Stimulated activated CD4-positive, alpha-beta T cell treated with anti-CD3 and anti-CD28 coated beads, TNF-alpha, amount 100 ng/mL, for 24 hours (primary cell): ENCODE measurements around the gene SH3D19.
"Not testable (repeated sequence)": the region's sequence is repeated elsewhere in the genome, so short reads cannot be mapped to it uniquely, and the experiment has no call there.

Experiments
- DNase-seq, 3 experiments: peaks; one replicate each; pipeline ENCODE4 v3.0.0-alpha.2; 2020; ENCODE audit warnings: low read depth in 3 of 3

Gene SH3D19

DNA sequence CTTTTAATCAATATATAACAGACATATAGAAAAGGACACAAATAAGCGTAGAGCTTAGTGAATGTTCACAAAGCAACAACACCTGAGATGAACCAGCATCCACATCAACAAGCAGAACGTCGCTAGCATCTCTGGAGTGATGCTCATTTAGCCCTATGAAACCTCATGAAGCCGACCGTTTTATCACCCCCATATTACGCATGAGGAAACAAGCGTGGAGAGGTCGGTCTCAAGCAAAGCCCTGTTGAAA is 226.5 kb downstream of the SH3D19 start:
- no peak for DNase-seq

GRCh38 chr4:151097759-151098158 is 227.6 kb downstream of the SH3D19 start:
- DNase-seq: no peak

DNA sequence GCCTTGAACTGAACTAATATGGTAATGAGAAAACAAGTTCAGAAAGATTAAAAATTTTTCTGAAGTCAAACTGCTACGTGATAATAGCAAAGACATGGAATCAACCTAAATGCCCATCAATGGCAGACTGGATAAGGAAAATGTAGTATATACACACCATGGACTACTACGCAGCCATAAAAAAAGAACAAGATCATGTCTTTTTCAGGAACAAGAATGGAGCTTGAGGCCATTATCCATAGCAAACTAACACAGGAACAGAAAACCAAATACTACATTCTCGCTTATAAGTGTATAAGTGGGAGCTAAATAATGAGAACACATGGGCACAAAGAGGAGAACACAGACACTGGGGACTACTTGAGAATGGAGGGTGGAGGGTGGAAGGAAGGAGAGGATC is 230.3 kb downstream of the SH3D19 start:
- no peak for DNase-seq

- no peak for DNase-seq
These were observed 231.1 kb downstream of the SH3D19 start for GRCh38 chr4:151094290-151094751.

- DNase-seq: no peak
These were observed 232.2 kb downstream of the SH3D19 start for GRCh38 chr4:151093203-151093602.

DNA sequence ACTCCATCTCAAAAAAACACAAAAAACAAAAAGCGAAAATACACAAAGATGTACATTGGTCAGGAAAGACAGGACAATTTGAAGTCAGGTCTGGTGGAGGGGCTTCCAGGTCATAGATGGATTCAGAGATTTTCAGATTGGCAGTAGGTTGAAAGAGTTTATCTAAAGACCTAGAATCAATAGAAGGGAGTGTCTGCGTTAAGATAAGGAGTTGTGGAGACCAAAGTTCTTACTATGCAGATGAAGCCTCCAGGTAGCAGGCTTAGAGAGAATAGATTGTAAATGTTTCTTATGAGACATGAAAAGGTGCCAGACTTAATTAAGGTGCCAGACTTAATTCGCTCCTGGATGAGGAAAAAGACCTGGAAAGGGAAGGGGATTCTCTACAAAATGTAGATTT is 232.9 kb downstream of the SH3D19 start:
- no peak for DNase-seq

- no peak for DNase-seq
These were observed 234.4 kb downstream of the SH3D19 start for GRCh38 chr4:151091047-151091446.

GRCh38 chr4:151087467-151087866 is 237.9 kb downstream of the SH3D19 start:
- no peak for DNase-seq

DNA sequence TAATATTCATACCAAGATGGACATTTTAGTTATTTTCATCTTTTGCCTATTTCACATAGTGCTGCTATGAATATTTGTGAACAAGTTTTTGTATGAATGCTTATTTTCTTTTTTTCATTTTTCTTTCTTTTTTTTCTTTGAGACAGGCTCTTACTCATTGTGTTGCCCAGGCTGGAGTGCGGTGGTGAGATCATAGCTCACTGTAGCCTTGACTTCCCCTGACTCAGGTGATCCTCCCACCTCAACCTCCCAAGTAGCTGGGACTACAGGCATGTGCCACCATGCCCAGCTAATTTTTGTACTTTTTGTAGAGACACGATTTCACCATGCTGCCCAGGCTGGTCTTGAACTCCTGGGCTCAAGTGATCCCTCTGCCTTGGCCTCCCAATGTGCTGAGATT is 247.4 kb downstream of the SH3D19 start:
- DNase-seq: not testable (repeated sequence)

DNA sequence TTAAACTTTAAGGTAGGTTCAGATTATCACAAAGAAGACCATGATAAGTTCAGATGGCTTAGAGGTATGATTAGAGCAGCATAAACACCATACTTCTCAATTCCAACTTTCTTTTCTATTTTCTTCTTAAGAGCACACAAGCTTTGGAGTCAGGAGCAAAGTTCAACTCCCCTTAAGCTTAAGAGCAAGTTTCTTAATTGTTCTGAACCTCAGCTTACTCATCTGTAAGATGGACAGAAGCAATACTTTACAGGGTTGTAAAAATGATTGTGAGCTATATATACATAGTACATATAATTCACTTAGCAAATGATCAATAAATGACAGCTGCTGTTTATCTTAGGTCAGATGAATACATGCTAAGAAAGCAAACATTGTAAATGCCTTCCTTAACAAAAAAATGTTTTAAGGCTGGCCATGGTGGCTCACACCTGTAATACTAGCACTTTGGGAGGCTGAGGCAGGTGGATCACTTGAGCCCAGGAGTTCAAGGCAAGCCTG is 250.9 kb downstream of the SH3D19 start:
- DNase-seq: no peak
